Measurements from ENCODE around the gene FHIT. TPM values are rescaled to one million over a fixed set of nuclear protein-coding genes. Genes with fewer than 3 reads are reported as not detected.

The FHIT gene
- total RNA-seq, 4 donors from 2014 or later, result 3.2 to 10.9 (median 6.4) TPM

DNA sequence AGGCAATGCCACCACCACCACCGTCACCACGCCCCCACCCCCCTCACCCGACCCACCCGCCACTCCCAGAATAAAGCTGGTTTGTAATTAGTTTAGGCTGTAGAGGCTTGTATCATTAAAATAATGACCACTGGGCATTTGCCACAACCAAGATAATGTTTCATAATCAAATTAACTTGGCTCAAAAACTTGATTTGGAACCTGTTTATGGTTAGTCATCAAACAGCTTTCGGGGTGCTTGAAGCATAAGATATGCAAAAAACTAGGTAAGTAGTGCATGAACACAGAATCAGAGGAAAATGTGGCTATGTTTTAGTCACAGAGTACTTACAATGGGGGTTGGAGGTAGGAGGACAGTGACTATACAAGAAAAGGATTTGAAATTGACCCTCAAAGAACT is 115.1 kb downstream of the FHIT start:
- no peak for ATAC-seq (ENCODE audit: low FRiP score)
- DNase-seq (ENCODE audit: low spot score), result no peak
- TF ChIP-seq, protein P1, sequence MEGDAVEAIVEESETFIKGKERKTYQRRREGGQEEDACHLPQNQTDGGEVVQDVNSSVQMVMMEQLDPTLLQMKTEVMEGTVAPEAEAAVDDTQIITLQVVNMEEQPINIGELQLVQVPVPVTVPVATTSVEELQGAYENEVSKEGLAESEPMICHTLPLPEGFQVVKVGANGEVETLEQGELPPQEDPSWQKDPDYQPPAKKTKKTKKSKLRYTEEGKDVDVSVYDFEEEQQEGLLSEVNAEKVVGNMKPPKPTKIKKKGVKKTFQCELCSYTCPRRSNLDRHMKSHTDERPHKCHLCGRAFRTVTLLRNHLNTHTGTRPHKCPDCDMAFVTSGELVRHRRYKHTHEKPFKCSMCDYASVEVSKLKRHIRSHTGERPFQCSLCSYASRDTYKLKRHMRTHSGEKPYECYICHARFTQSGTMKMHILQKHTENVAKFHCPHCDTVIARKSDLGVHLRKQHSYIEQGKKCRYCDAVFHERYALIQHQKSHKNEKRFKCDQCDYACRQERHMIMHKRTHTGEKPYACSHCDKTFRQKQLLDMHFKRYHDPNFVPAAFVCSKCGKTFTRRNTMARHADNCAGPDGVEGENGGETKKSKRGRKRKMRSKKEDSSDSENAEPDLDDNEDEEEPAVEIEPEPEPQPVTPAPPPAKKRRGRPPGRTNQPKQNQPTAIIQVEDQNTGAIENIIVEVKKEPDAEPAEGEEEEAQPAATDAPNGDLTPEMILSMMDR (IDR thresholded peaks at IDR 0.05), result no peak

DNA sequence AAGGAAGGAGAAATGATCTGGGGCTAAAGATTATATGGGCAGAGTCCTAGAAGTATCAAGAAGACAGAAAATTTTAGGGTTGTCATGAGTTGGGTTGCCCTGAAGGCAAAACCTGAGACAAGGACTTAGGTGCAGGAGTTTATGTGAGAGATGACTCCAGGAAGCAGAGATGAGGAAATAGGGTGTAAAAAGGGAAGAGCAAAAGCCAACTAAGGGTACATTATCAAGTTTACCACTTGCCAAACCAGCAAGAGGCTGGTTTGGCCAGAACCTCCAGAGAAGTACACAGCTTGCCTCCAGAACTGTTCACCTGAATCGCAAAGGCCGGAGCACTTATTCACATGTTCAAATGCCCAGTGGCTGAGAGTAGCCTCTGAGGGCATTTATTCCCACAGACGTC is 116.7 kb downstream of the FHIT start:
- ATAC-seq (ENCODE audit: low FRiP score) (no peak), DNase-seq (ENCODE audit: low spot score) (no peak)
- TF ChIP-seq, protein P1 (IDR thresholded peaks at IDR 0.05), result no peak

GRCh38 chr3:61132062-61132461 is 119.2 kb downstream of the FHIT start:
- ATAC-seq (ENCODE audit: low FRiP score), result no peak
- TF ChIP-seq, protein P1 (IDR thresholded peaks at IDR 0.05), result no peak
- no peak for DNase-seq (ENCODE audit: low spot score)

- DNase-seq (ENCODE audit: low spot score) (no peak), ATAC-seq (ENCODE audit: low FRiP score) (no peak)
- TF ChIP-seq, protein P1 (IDR thresholded peaks at IDR 0.05), result no peak
Observed at GRCh38 chr3:61118830-61119229, 132.4 kb downstream of the FHIT start.

GRCh38 chr3:61117045-61117898 is 134.0 kb downstream of the FHIT start:
- ATAC-seq (ENCODE audit: low FRiP score) (no peak), DNase-seq (ENCODE audit: low spot score) (no peak)
- TF ChIP-seq, protein P1 (IDR thresholded peaks at IDR 0.05), result no peak

- no peak for ATAC-seq (ENCODE audit: low FRiP score)
- TF ChIP-seq, protein P1 (IDR thresholded peaks at IDR 0.05), result no peak
Observed at GRCh38 chr3:61114316-61114953, 136.8 kb downstream of the FHIT start.

More at GRCh38 chr3:61114316-61114953, 136.8 kb downstream of the FHIT start:
- no peak for DNase-seq (ENCODE audit: low spot score)

Data from omental fat pad (tissue), 4 donors.